ENCODE results near the gene FOXA1. TPM values are rescaled to one million over a fixed set of nuclear protein-coding genes. Genes with fewer than 3 reads are reported as not detected.
A peak's percentile ranks its signal among the peaks of the same experiment; 100 is the strongest.

The FOXA1 gene
- total RNA-seq, 1 experiment from 2014 or later: 131 TPM

DNA sequence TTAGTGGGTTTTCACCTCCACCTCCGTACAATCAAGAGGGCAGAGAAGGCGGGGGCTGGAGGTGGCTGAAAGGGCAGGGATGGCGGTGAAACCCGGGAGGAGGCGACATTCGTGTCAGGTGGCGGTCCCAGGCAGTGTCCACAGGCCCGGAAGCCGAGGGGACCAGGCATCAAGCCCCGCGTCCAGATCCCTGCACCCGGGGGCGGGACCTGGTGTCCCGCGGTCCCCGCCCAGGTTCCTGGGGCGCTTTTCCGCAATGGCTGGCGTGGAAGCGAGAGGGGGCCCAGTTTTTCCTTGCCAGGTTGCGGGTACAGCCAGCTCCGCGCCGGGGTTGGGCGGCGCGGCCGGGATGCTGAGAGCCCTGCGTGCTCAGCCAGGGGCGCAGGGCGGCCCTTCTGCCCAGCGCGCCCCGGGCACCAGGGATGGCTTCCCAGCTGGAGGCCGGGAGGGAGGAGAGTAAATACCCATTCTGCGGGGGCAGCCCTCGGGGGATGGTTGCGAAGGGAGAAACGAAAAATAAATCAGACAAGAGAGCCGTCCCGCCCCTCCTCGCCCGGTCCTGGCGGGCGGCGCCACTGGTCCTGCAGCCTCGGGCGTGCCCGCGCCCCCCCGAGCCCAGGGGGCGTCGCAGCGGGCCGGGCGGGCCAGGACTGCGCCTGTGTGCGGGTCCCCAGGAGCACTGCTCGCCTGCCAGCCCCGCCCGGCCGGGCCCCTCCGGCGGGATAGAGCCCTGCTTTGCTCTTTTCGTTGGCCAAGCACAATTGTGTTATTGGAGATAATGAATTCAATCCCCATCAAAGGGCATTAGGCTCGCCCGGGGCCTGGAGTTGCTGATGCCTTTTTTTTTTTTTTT, 11.5 kb downstream of the FOXA1 start:
- Mint-ChIP-seq H3K36me3 (ENCODE audit: insufficient read depth, unreplicated experiment) (peaks cover 58% of the 10 kb centered on the region), H3K4me3 (ENCODE audit: low read depth, unreplicated experiment) (peak overlapping the region; percentile 86), H3K9me3 (ENCODE audit: low read depth, unreplicated experiment) (no peaks in the 10 kb centered on the region), H3K4me1 (ENCODE audit: low read depth, unreplicated experiment) (peaks cover 36% of the 10 kb centered on the region), H3K27ac (ENCODE audit: unreplicated experiment) (peak overlapping the region; percentile 85), H3K27me3 (ENCODE audit: unreplicated experiment) (no peaks in the 10 kb centered on the region)
- intact Hi-C loops (cut with micrococcal nuclease; ENCODE audit: unreplicated experiment): loop anchor here (5.0 kb wide), 2 partner anchors 36 to 131 kb away; no protein-coding TSS in a partner anchor
- DNase-seq: peak; percentile 79
- CTCF ChIA-PET: no interaction called here
- TF ChIP-seq, protein P1, sequence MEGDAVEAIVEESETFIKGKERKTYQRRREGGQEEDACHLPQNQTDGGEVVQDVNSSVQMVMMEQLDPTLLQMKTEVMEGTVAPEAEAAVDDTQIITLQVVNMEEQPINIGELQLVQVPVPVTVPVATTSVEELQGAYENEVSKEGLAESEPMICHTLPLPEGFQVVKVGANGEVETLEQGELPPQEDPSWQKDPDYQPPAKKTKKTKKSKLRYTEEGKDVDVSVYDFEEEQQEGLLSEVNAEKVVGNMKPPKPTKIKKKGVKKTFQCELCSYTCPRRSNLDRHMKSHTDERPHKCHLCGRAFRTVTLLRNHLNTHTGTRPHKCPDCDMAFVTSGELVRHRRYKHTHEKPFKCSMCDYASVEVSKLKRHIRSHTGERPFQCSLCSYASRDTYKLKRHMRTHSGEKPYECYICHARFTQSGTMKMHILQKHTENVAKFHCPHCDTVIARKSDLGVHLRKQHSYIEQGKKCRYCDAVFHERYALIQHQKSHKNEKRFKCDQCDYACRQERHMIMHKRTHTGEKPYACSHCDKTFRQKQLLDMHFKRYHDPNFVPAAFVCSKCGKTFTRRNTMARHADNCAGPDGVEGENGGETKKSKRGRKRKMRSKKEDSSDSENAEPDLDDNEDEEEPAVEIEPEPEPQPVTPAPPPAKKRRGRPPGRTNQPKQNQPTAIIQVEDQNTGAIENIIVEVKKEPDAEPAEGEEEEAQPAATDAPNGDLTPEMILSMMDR (IDR thresholded peaks at IDR 0.05; ENCODE audit: unreplicated experiment): no peak
- no TSS peak for BruUV-seq (replicated peaks)

DNA sequence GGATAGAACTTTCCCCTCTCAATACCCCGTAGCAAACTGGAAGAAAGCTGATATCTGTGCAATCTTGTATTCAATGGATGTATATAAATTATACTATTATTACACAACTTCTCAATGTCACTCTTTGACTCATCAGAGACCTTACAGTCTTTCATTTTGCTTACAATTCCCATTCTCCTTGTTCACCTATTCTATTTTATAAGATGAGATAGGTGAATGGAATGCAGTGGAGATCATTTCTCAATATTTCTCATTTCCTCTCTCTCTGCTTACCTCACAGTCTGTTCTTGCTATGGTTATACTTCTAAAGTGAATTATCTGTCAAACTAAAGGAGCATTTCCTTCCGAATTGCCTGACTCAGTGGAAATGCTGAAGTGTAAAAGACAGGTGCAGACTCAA, 14.9 kb downstream of the FOXA1 start:
- DNase-seq: no peak
- CTCF ChIA-PET: interaction anchor here (1.2 kb wide), 1 partner anchor 333 kb away, joined by 3 read pairs; no protein-coding TSS in a partner anchor
- TF ChIP-seq, protein P1 (IDR thresholded peaks at IDR 0.05; ENCODE audit: unreplicated experiment): no peak
- no peak overlapping the region for H3K4me3 Mint-ChIP-seq (ENCODE audit: low read depth, unreplicated experiment)
- H3K9me3 Mint-ChIP-seq (ENCODE audit: low read depth, unreplicated experiment): no peaks in the 10 kb centered on the region
- peaks cover 33% of the 10 kb centered on the region for H3K36me3 Mint-ChIP-seq (ENCODE audit: insufficient read depth, unreplicated experiment)
- no TSS peak for BruUV-seq (replicated peaks)
- H3K27ac Mint-ChIP-seq (ENCODE audit: unreplicated experiment): peak overlapping the region; percentile 79
- intact Hi-C loops (cut with micrococcal nuclease; ENCODE audit: unreplicated experiment): loop anchor here (1.0 to 5.0 kb wide), 3 partner anchors 13 to 128 kb away; no protein-coding TSS in a partner anchor
- no peaks in the 10 kb centered on the region for H3K27me3 Mint-ChIP-seq (ENCODE audit: unreplicated experiment)
- peaks cover 42% of the 10 kb centered on the region for H3K4me1 Mint-ChIP-seq (ENCODE audit: low read depth, unreplicated experiment)

DNA sequence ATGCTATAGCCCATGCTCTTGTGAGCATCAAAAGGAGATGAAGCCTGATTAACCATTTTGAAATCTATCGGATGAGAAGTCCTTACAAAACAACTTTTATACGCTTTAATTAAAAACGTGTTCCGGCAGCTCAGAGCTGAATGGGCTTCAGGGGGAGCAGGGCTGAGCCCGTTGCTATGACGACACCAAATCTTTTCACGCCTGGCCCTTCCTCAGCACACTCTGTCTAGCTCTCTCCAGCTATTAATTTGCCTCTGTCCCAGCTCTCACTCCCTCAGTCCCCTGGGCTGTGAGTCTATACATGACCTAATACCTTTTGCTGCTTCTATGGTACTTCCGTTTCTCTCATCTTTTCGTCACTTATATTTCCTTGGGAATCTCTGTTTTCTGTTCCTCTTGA, 15.8 kb downstream of the FOXA1 start:
- no peaks in the 10 kb centered on the region for H3K9me3 Mint-ChIP-seq (ENCODE audit: low read depth, unreplicated experiment)
- peak overlapping the region; percentile 79 for H3K27ac Mint-ChIP-seq (ENCODE audit: unreplicated experiment)
- H3K4me1 Mint-ChIP-seq (ENCODE audit: low read depth, unreplicated experiment): peaks cover 42% of the 10 kb centered on the region
- no peak for DNase-seq
- intact Hi-C loops (cut with micrococcal nuclease; ENCODE audit: unreplicated experiment): no loop called here
- CTCF ChIA-PET: interaction anchor here (1.2 kb wide), 1 partner anchor 332 kb away, joined by 3 read pairs; no protein-coding TSS in a partner anchor
- no peaks in the 10 kb centered on the region for H3K27me3 Mint-ChIP-seq (ENCODE audit: unreplicated experiment)
- H3K36me3 Mint-ChIP-seq (ENCODE audit: insufficient read depth, unreplicated experiment): peaks cover 25% of the 10 kb centered on the region
- TF ChIP-seq, protein P1 (IDR thresholded peaks at IDR 0.05; ENCODE audit: unreplicated experiment): no peak
- no TSS peak for BruUV-seq (replicated peaks)
- H3K4me3 Mint-ChIP-seq (ENCODE audit: low read depth, unreplicated experiment): no peak overlapping the region

DNA sequence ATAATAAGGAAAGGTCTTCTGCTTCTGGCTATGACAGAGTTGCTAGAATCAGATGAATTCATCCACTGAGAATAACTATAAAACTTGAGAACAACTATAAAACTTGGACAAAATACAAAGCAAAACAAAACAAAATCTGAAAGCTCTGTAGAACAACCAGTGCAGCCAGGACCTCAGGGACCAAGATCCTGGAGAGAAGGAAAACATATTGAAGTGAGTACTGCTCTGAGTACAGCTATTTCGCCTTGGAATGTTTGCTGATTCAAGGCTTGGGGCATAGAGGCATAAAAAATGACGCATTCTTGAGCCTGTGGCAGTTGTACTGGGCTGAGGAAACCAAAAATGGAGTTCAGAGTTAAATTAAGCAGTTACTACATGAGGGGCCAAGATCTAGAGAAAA, 21.7 kb downstream of the FOXA1 start:
- CTCF ChIA-PET: no interaction called here
- DNase-seq: no peak
- TF ChIP-seq, protein P1 (IDR thresholded peaks at IDR 0.05; ENCODE audit: unreplicated experiment): no peak
- Mint-ChIP-seq H3K27me3 (ENCODE audit: unreplicated experiment) (no peaks in the 10 kb centered on the region), H3K9me3 (ENCODE audit: low read depth, unreplicated experiment) (peaks cover 3% of the 10 kb centered on the region), H3K4me3 (ENCODE audit: low read depth, unreplicated experiment) (no peak overlapping the region), H3K27ac (ENCODE audit: unreplicated experiment) (no peak overlapping the region), H3K4me1 (ENCODE audit: low read depth, unreplicated experiment) (peaks cover 37% of the 10 kb centered on the region), H3K36me3 (ENCODE audit: insufficient read depth, unreplicated experiment) (peaks cover 5% of the 10 kb centered on the region)
- no TSS peak for BruUV-seq (replicated peaks)
- intact Hi-C loops (cut with micrococcal nuclease; ENCODE audit: unreplicated experiment): no loop called here

All from Calu3 (cell line).